Uterus (tissue), 4 donors: ENCODE measurements around the gene FGFRL1. TPM values are rescaled to one million over a fixed set of nuclear protein-coding genes. Genes with fewer than 3 reads are reported as not detected.

Source experiments
- DNase-seq, 2 donors: peaks; one replicate each; pipeline ENCODE4 v3.0.0-alpha.2; 2019 to 2020
- H3K27ac ChIP-seq, 2 donors: fragments of 200-600 bp; sonication (generic); 1 replicate in 1 of 2; 2 replicates in 1 of 2; pipeline ENCODE4 v1.5.1; 2016 to 2018
- H3K27me3 ChIP-seq, 2 donors: fragments of 200-600 bp; sonication (generic); one replicate each; pipeline ENCODE4 v1.5.1; 2018 to 2019; ENCODE audit warnings: control low read depth in 1 of 2
- H3K36me3 ChIP-seq, 2 donors: fragments of 200-600 bp; sonication (generic); one replicate each; pipeline ENCODE4 v1.5.1; 2019; ENCODE audit warnings: control low read depth in 1 of 2
- H3K4me1 ChIP-seq, 2 donors: fragments of 200-600 bp; sonication (generic); one replicate each; pipeline ENCODE4 v1.5.1; 2018 to 2019; ENCODE audit warnings: control low read depth in 1 of 2
- H3K4me3 ChIP-seq, 2 donors: fragments of 200-600 bp; sonication (generic); 1 replicate in 1 of 2; 2 replicates in 1 of 2; pipeline ENCODE4 v1.5.1; 2018 to 2019; ENCODE audit warnings: mild to moderate bottlenecking in 1 of 2
- H3K9me3 ChIP-seq, 2 donors: fragments of 200-600 bp; sonication (generic); one replicate each; pipeline ENCODE4 v1.5.1; 2019; ENCODE audit warnings: control low read depth in 1 of 2
- CTCF ChIP-seq, 4 experiments: fragments of 200-600 bp in 2 of 4; fragments of 450-650 bp in 2 of 4; sonication (generic) in 2 of 4; IDR thresholded peaks; one replicate each; pipeline ENCODE4 v1.5.1; 2016 to 2019; ENCODE audit warnings: antibody characterized with exemption in 4 of 4, mild to moderate bottlenecking in 2 of 4, moderate library complexity in 1 of 4
- POLR2A ChIP-seq, 2 donors: fragments of 450-650 bp; IDR thresholded peaks; one replicate each; pipeline ENCODE4 v1.6.1; 2016; ENCODE audit warnings: antibody characterized with exemption in 2 of 2, mild to moderate bottlenecking in 1 of 2, moderate library complexity in 1 of 2
- intact Hi-C: fragments of 100-400 bp; cut with DNase I; formaldehyde crosslinking; loops from one replicate; pipeline ENCODE4 v1.15.1; 2023; ENCODE audit warnings: low total_unique reads
- total RNA-seq, 4 donors: library from RNA; depleted of rRNA in 3 of 4; stranded (reverse); fragments of >200 nt in 3 of 4; gene quantifications; one replicate each; pipeline versions ENCODE4 v1.1.0 to v1.2.4, GENCODE V29; 2014 to 2023
- donor health status: DM: yes; HTN: yes; CAD: no.

Gene FGFRL1
- total RNA-seq, 4 donors from 2014 or later, result 2.8 to 24.8 (median 13.9) TPM

- H3K27ac ChIP-seq, result no peak overlapping the region
- H3K36me3 ChIP-seq, result no peaks in the 10 kb centered on the region
- no peak for DNase-seq
- no peak overlapping the region for H3K4me3 ChIP-seq
- no peak for TF ChIP-seq CTCF (IDR thresholded peaks at IDR 0.05)
- TF ChIP-seq POLR2A (IDR thresholded peaks at IDR 0.05), result no peak
- intact Hi-C loops, result no loop called here
- no peaks in the 10 kb centered on the region for H3K27me3 ChIP-seq
- no peaks in the 10 kb centered on the region for H3K9me3 ChIP-seq
- peaks cover 0 to 17% of the 10 kb centered on the region in 2 donors for H3K4me1 ChIP-seq
Observed at GRCh38 chr4:968621-969394, 42.6 kb upstream of the FGFRL1 start.

- peaks cover 0 to 21% of the 10 kb centered on the region in 2 donors for H3K4me1 ChIP-seq
- no peak overlapping the region for H3K4me3 ChIP-seq
Observed at GRCh38 chr4:970046-970745, 41.2 kb upstream of the FGFRL1 start.

GRCh38 chr4:970854-971520, 40.4 kb upstream of the FGFRL1 start:
- no peak overlapping the region for H3K4me3 ChIP-seq
- no peaks in the 10 kb centered on the region for H3K36me3 ChIP-seq
- DNase-seq, result no peak
- H3K9me3 ChIP-seq, result no peaks in the 10 kb centered on the region
- peaks cover 0 to 21% of the 10 kb centered on the region in 2 donors for H3K4me1 ChIP-seq
- H3K27ac ChIP-seq, result no peak overlapping the region
- intact Hi-C loops, result no loop called here
- no peaks in the 10 kb centered on the region for H3K27me3 ChIP-seq
- TF ChIP-seq CTCF (IDR thresholded peaks at IDR 0.05) (no peak), POLR2A (IDR thresholded peaks at IDR 0.05) (no peak)

More at GRCh38 chr4:970046-970745, 41.2 kb upstream of the FGFRL1 start:
- TF ChIP-seq CTCF (IDR thresholded peaks at IDR 0.05), result no peak
- TF ChIP-seq POLR2A (IDR thresholded peaks at IDR 0.05), result no peak
- DNase-seq, result no peak
- no peaks in the 10 kb centered on the region for H3K36me3 ChIP-seq
- H3K9me3 ChIP-seq, result no peaks in the 10 kb centered on the region
- H3K27me3 ChIP-seq, result no peaks in the 10 kb centered on the region
- no peak overlapping the region for H3K27ac ChIP-seq
- intact Hi-C loops, result no loop called here

- intact Hi-C loops, result no loop called here
- Histone ChIP-seq H3K9me3 (no peaks in the 10 kb centered on the region), H3K4me3 (no peak overlapping the region), H3K36me3 (no peaks in the 10 kb centered on the region), H3K27ac (no peak overlapping the region), H3K4me1 (peaks cover 0 to 21% of the 10 kb centered on the region in 2 donors), H3K27me3 (no peaks in the 10 kb centered on the region)
- no peak for TF ChIP-seq POLR2A (IDR thresholded peaks at IDR 0.05)
- TF ChIP-seq CTCF (IDR thresholded peaks at IDR 0.05), result no peak
- no peak for DNase-seq
Observed at GRCh38 chr4:971666-972500, 39.5 kb upstream of the FGFRL1 start.
